ENCODE data around the gene GRAMD4.

Gene GRAMD4

DNA sequence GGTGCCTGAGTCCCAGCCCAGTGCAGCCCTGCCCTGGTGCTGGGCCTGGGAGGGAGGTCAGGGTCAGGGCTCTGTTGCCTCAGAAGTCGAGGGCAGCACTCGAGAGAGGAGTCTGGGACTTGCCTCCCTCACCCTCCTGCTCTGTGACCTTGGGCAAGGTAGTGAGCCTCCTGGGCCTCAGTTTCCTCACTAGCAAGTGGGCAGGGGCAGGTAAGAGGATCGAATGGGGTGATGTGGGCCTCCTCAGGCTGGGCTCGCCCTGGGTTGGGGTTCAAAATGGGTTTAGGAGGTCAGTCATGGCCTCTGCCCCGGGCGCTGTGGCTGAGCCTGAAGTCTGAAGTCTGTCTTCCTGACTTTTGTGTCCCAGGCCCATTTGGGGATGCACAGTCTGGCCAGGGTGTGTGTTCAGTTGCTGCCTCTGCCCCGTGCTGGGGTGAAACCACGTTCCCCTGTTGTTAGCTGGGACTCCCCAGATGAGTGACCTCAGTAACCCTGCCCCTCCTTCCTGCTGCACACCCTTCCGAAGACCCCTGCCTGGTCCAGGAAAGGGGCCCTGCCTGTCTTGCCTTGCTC lies 41.8 kb upstream of the GRAMD4 start:
- Histone ChIP-seq H3K4me1 (ENCODE audit: control insufficient read depth, insufficient read depth, low read length) (peaks cover 87% of the 10 kb centered on the region), H3K9ac (ENCODE audit: low read length) (peak overlapping the region; percentile 72), H3K36me3 (ENCODE audit: control insufficient read depth, insufficient read depth, low read length) (no peaks in the 10 kb centered on the region), H3K27me3 (ENCODE audit: control insufficient read depth, insufficient read depth, low read length) (no peaks in the 10 kb centered on the region), H3K4me3 (ENCODE audit: low read length) (peak overlapping the region; percentile 31), H3K9me3 (ENCODE audit: control insufficient read depth, low read length) (no peaks in the 10 kb centered on the region)

DNA sequence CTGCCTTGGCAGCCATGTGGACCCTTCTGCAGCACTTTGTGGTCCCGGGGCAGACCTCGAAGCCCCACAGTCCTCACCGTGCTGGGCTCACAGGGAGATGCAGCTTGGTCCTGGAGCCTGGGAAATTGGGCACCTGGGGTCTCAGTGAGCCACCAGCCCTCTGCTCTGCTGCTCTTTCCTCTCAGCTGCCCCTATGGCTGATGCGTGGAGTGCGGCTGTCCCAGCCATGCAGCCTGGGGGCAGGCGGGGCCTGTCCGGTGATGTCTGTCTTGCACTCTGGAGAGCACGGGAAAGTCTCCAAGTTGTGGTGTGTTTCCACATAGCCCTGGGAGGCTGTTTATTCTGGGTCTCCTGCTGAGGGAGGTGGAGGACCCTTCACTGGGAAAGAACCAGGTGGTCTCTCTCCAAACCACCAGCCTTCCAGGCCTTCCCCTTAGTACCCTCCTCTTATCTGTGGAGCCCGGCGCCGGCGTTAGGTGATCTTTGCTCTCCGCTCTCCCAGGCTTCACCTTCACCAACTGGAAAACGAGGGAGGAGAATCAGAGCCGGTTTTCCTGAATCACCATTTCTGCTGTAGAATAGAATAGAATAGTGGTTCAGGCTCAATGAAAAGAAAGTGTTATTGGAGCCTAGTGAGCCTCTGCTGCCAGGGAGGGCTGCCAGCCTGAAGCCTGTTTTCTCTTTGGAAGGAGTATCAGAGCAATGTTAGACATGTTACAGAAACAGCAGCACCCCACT lies 41.2 kb upstream of the GRAMD4 start:
- Histone ChIP-seq H3K4me1 (ENCODE audit: control insufficient read depth, insufficient read depth, low read length) (peaks cover 87% of the 10 kb centered on the region), H3K36me3 (ENCODE audit: control insufficient read depth, insufficient read depth, low read length) (no peaks in the 10 kb centered on the region), H3K9me3 (ENCODE audit: control insufficient read depth, low read length) (no peaks in the 10 kb centered on the region), H3K4me3 (ENCODE audit: low read length) (peak overlapping the region; percentile 31), H3K27me3 (ENCODE audit: control insufficient read depth, insufficient read depth, low read length) (no peaks in the 10 kb centered on the region), H3K9ac (ENCODE audit: low read length) (peak overlapping the region; percentile 72)

DNA sequence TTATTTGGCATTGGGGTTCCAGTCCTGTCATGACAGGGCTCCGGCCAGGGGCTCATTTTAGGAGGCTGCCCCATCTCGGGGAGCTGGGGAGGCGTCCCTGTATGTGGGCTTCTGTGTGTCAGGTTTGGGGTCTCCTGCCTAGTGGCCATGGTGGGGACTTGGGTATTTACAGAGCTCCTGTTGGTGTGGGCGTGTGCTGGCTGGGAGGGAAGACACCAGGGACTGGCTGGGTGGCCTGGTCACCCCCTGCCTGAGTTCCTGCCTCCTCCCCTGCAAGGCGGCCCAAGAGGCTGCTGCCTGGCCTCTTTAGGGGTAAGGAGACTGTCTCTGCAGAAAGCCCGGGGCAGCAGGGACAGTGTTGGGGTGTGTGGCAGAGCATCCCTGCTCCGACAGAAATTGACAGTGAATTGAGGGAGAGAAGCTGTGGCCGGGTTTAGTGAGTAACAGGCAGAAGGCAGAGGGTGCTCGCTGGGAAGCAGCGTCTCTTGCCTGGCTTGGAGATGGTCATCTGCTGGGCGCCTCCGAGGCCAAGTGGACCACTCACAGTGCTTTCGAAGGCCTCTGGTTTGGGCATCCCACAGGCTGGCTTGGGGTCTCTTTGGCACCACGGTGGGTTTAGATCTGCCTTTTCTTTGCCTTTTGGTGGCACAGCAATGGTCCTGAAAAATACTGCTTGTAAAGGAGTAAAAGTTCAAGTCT lies 40.3 kb upstream of the GRAMD4 start:
- Histone ChIP-seq H3K36me3 (ENCODE audit: control insufficient read depth, insufficient read depth, low read length) (no peaks in the 10 kb centered on the region), H3K4me1 (ENCODE audit: control insufficient read depth, insufficient read depth, low read length) (peaks cover 87% of the 10 kb centered on the region), H3K27me3 (ENCODE audit: control insufficient read depth, insufficient read depth, low read length) (no peaks in the 10 kb centered on the region), H3K9me3 (ENCODE audit: control insufficient read depth, low read length) (no peaks in the 10 kb centered on the region), H3K4me3 (ENCODE audit: low read length) (no peak overlapping the region), H3K9ac (ENCODE audit: low read length) (peak overlapping the region; percentile 54)

DNA sequence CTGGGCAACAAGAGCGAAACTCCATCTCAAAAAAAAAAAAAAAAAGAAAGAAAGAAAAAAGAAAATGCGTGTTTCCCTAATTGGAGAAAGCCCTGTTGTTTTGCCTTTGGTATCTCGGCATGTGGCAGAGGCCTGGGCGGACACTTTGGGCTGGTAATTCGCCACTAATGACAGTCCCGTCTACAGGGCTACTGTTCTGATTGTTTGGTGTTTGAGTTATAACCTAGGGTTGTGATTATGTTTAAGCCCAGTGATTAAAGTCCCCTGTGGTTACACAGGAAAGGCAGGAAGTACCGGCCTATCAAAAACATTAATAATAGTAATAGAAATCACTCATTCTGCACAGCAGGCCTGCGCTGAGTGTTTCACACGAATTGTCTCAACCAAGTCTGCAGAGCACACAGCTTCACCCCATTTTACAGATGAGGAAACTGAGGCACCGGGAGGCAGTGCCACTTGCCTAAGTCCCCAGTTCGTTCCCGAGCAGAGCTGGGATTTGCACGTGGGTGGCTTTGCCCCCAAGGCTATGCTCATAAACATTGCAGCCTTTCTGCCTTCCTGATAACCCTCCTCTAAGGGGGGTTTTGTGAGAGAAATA lies 39.1 kb upstream of the GRAMD4 start:
- Histone ChIP-seq H3K9ac (ENCODE audit: low read length) (no peak overlapping the region), H3K9me3 (ENCODE audit: control insufficient read depth, low read length) (no peaks in the 10 kb centered on the region), H3K27me3 (ENCODE audit: control insufficient read depth, insufficient read depth, low read length) (no peaks in the 10 kb centered on the region), H3K4me1 (ENCODE audit: control insufficient read depth, insufficient read depth, low read length) (peaks cover 85% of the 10 kb centered on the region), H3K36me3 (ENCODE audit: control insufficient read depth, insufficient read depth, low read length) (no peaks in the 10 kb centered on the region), H3K4me3 (ENCODE audit: low read length) (no peak overlapping the region)

DNA sequence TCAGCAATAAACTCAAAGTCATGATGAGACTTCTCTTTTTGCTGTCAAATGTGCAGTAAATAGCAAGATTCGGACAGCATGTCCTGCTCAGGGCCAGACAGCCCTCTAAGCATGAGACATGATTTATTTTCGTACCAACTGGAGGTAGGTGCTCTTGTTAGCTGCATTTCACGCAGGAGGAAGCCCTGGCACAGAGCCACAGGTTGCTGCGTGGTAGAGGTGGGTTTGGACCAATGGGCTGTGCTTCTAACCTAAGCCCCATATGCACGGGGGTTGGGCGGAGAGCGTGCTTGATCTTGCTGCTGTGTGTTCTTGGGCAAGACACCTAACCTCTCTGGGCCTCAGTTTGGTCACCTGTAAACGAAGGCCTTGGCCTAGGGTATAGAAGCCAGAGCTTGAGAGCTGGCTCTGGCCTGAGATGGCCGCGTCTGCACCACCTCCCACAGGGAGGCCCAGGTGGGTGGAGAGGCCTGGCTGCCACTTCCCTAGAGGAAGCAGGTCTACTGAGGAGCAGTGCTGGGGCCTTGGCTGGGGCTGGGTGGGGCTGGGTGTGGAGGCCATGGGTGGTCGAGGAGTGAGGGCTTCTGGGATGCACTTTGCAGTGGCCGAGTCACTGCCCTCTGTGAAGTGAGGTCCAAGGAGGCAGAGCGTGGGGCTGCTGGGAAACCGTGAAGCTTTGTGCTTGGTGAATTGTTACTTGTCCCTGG lies 38.5 kb upstream of the GRAMD4 start:
- Histone ChIP-seq H3K27me3 (ENCODE audit: control insufficient read depth, insufficient read depth, low read length) (no peaks in the 10 kb centered on the region), H3K4me1 (ENCODE audit: control insufficient read depth, insufficient read depth, low read length) (peaks cover 87% of the 10 kb centered on the region), H3K36me3 (ENCODE audit: control insufficient read depth, insufficient read depth, low read length) (no peaks in the 10 kb centered on the region), H3K4me3 (ENCODE audit: low read length) (no peak overlapping the region), H3K9ac (ENCODE audit: low read length) (peak overlapping the region; percentile 30), H3K9me3 (ENCODE audit: control insufficient read depth, low read length) (no peaks in the 10 kb centered on the region)

DNA sequence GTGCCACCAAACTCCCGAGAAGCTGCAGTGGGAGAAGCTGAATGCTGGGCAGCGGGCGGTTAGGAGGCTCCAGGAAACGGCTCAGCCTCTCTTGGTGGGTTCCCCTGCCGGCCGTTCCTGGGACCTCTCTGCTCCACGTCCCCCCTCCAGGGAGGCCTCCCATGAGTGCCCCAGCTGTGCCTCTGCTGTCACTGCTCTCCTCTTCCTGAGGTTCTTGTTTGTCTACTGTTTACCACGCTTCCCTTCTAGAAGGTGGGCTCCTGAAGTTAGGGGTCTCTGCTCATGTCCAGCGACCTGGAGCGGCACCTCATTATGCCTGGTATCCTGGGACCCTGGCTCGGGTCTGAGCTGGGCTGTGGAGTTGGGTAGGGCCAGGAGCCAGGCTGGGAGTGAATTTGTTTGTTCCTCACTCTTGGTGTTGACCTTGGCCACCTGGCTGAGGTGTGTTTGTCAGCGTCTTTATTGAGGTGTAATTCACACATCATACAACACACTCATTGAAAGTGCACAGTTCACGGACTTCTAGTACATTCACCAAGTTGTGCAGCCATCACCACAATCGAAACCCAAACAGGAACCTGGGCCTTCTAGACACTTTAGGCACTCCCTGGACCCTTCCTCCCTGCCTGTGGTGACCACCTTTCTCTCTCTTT lies 37.8 kb upstream of the GRAMD4 start:
- no peaks in the 10 kb centered on the region for H3K9me3 ChIP-seq (ENCODE audit: control insufficient read depth, low read length)
- no peaks in the 10 kb centered on the region for H3K36me3 ChIP-seq (ENCODE audit: control insufficient read depth, insufficient read depth, low read length)
- peak overlapping the region; percentile 30 for H3K9ac ChIP-seq (ENCODE audit: low read length)
- H3K4me1 ChIP-seq (ENCODE audit: control insufficient read depth, insufficient read depth, low read length), result peaks cover 94% of the 10 kb centered on the region
- no peak overlapping the region for H3K4me3 ChIP-seq (ENCODE audit: low read length)
- H3K27me3 ChIP-seq (ENCODE audit: control insufficient read depth, insufficient read depth, low read length), result no peaks in the 10 kb centered on the region

DNA sequence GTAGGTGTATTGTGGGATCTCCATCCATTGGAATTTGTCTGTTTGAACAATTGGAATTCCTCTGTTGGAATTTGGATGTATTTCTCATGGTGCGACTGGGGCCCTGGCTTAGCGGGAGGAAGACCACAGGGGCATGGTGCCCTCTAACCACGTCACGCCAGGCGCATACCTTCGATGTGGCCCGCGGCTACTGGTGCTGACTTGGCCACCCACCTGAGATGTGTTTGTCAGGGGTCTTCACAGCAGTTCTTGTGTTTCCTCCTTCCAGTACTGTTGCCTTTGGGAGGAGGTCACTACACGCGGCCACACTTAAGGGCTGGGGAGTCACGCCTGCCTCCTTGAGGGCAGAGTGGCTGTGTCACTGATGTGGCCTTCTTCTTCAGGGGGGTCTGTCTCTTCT lies 36.6 kb upstream of the GRAMD4 start:
- Histone ChIP-seq H3K9me3 (ENCODE audit: control insufficient read depth, low read length) (no peaks in the 10 kb centered on the region), H3K4me1 (ENCODE audit: control insufficient read depth, insufficient read depth, low read length) (peaks cover 97% of the 10 kb centered on the region), H3K36me3 (ENCODE audit: control insufficient read depth, insufficient read depth, low read length) (no peaks in the 10 kb centered on the region), H3K9ac (ENCODE audit: low read length) (no peak overlapping the region), H3K27me3 (ENCODE audit: control insufficient read depth, insufficient read depth, low read length) (no peaks in the 10 kb centered on the region), H3K4me3 (ENCODE audit: low read length) (no peak overlapping the region)

DNA sequence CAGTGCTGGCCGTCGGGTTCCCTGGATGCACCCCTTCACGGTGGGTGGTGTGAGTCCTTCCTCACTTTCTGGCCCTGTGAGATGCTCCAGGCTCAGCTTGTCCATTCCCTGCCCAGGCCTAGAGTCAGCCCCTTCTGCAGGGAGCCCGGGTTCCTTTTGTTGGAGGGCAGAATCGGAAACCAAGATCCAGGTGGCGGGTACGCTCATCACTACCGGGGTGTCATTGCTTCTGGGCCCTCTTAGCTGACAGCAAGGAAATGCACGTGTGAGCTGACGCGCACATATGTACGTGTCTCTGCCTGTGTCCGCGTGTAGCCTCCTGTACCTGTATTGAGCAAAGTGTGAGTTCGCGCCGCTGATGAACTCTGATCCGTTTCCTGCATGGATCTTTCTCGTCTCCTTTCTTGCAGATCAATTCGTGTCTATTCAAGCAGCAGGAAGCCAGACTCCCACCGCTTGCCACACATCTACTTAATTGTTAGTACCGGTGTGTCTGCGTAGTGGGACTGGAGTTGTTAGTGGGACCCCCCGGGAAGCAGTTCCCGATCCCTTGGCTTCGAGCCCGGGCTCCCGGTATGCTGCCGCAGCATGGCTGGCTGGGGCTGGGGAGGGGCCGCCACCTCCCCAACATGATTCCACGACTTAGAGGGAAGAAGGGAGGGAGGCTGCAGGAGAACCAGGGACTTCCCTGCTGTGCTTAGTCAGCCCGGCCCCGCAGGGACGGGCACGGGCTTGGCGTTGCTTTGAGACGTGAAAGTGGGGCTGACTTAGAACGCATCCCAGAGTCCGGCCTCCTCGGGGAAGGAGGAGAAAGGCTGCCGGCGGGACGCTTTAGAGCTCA lies 35.9 kb upstream of the GRAMD4 start:
- no peaks in the 10 kb centered on the region for H3K36me3 ChIP-seq (ENCODE audit: control insufficient read depth, insufficient read depth, low read length)
- H3K9ac ChIP-seq (ENCODE audit: low read length), result no peak overlapping the region
- no peak overlapping the region for H3K4me3 ChIP-seq (ENCODE audit: low read length)
- peaks cover 93% of the 10 kb centered on the region for H3K4me1 ChIP-seq (ENCODE audit: control insufficient read depth, insufficient read depth, low read length)
- no peaks in the 10 kb centered on the region for H3K9me3 ChIP-seq (ENCODE audit: control insufficient read depth, low read length)
- no peaks in the 10 kb centered on the region for H3K27me3 ChIP-seq (ENCODE audit: control insufficient read depth, insufficient read depth, low read length)

DNA sequence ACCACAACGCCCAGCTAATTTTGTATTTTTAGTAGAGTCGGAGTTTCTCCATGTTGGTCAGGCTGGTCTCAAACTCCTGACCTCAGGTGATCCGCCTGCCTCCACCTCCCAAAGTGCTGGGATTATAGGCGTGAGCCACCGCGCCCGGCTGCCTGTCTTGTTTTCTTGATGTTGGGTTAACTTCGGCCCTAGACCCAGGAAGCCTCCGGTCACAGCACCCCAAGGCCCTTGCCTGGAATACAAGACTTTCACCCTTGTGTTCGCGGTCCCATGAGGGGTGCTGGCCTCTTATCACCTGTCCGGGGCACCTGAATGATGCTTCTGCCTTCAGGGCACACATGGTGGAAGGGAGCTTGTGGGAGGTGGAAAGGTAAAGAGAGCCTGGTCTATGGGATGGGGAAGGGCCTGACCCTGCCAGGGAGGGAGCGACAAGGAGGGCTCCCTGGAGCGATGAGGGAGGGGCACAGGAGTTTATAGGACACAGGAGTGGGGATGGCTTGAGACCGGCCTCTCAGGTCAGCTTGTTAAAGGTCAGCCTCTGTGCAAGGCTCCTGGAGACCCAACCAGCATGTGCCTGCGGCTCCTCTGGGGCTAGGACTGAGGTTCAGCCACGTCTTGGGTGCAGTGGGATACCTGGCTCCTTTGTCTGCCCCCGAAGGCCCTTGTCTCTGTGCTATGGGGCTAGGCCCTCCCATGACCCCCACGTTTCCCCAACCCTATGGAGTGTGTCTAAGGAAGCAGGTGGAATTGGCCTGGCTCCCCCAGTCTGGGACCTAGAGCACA lies 34.7 kb upstream of the GRAMD4 start:
- H3K9ac ChIP-seq (ENCODE audit: low read length), result no peak overlapping the region
- H3K27me3 ChIP-seq (ENCODE audit: control insufficient read depth, insufficient read depth, low read length), result no peaks in the 10 kb centered on the region
- H3K4me1 ChIP-seq (ENCODE audit: control insufficient read depth, insufficient read depth, low read length), result peaks cover 93% of the 10 kb centered on the region
- no peak overlapping the region for H3K4me3 ChIP-seq (ENCODE audit: low read length)
- H3K36me3 ChIP-seq (ENCODE audit: control insufficient read depth, insufficient read depth, low read length), result no peaks in the 10 kb centered on the region
- H3K9me3 ChIP-seq (ENCODE audit: control insufficient read depth, low read length), result no peaks in the 10 kb centered on the region

DNA sequence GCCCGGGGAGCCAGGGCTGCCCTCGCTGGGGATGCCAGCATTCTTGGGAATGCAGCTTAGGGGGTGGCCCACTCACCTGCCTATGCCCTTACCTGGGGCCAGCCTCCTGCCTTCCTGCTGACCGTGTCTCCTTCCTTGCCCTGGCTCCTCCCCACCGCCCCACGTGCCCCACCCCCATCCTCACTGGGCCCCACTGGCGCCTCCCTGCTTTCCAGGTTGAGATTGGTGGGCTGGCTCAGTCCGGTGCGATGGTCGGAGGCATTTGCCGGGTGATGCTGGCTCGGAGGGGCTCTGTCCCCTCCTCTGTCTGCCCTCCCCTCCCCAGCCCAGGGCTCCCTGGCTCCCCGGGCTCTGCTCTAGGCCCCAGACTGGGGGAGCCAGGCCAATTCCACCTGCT lies 34.1 kb upstream of the GRAMD4 start:
- H3K27me3 ChIP-seq (ENCODE audit: control insufficient read depth, insufficient read depth, low read length), result no peaks in the 10 kb centered on the region
- H3K4me3 ChIP-seq (ENCODE audit: low read length), result no peak overlapping the region
- no peaks in the 10 kb centered on the region for H3K36me3 ChIP-seq (ENCODE audit: control insufficient read depth, insufficient read depth, low read length)
- H3K9ac ChIP-seq (ENCODE audit: low read length), result no peak overlapping the region
- peaks cover 93% of the 10 kb centered on the region for H3K4me1 ChIP-seq (ENCODE audit: control insufficient read depth, insufficient read depth, low read length)
- no peaks in the 10 kb centered on the region for H3K9me3 ChIP-seq (ENCODE audit: control insufficient read depth, low read length)
